ENCODE data around the gene CCNJ.

- TF ChIP-seq CTCF (IDR thresholded peaks at IDR 0.05; ENCODE audit: borderline replicate concordance, extremely low read depth, low read length, poor library complexity, severe bottlenecking) (no peak), EZH2 (IDR thresholded peaks at IDR 0.05; ENCODE audit: borderline replicate concordance, low read depth, low read length, severe bottlenecking) (no peak)
Observed at GRCh38 chr10:96013956-96014355, 29.4 kb upstream of the CCNJ start.

Data from DND-41 (cell line).